ENCODE results near the gene KCNQ1OT1. TPM values are rescaled to one million over a fixed set of nuclear protein-coding genes. Genes with fewer than 3 reads are reported as not detected.

Gene KCNQ1OT1
- total and polyA plus RNA-seq, 2 of the 4 experiments (the other 2 are of a cell fraction) = 0.14 to 2.0 TPM

DNA sequence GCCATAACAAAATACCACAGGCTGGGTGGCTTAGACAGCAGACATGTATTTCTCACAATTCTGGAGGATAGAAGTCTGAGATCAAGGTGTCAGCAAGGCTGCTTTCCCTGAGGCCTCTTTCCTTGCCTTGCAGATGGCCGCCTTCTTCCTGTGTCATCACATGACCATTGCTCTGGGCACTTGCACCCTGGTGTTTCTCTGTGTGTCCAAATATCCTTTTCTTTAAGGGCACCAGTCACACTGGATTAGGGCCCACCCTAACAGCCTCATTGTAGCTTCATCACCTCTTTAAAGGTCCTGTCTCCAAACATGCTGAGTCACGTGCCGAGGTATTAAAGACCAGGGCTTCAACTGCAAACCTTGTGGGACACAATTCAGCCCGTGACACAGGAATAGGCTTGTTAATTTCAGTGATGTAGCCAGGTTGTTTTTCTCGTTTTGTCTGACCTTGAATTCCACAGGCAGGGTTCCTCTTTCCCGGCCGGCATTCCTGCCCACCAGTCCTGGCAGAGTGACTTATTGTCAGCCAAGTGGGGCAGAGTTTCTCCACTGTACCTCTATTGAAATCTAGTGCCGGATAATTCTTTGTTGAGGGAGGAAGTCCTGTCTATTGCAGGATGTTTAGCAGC, 100.1 kb downstream of the KCNQ1OT1 start:
- Histone ChIP-seq H3K4me1 (ENCODE audit: control insufficient read depth, insufficient read depth, low read length) (no peaks in the 10 kb centered on the region), H3K23ac (ENCODE audit: low read depth, low read length) (no peak overlapping the region), H3K36me3 (ENCODE audit: control insufficient read depth, insufficient read depth, low read length) (no peaks in the 10 kb centered on the region), H2BK20ac (ENCODE audit: low read depth, low read length) (no peak overlapping the region), H2BK5ac (ENCODE audit: low read depth, low read length, poor library complexity, severe bottlenecking) (no peak overlapping the region), H4K20me1 (ENCODE audit: insufficient read depth, low read length) (no peaks in the 10 kb centered on the region), H3K56ac (ENCODE audit: extremely low read depth, insufficient read depth, low read length) (no peak overlapping the region), H3K79me1 (ENCODE audit: low read depth in 1 of 2, low read length in 2 of 2) (no peaks in the 10 kb centered on the region), H4K8ac (ENCODE audit: low read depth in 2 of 2, low read length in 2 of 2) (no peak overlapping the region), H2AK5ac (ENCODE audit: low read depth, low read length) (no peak overlapping the region), H4K5ac (ENCODE audit: low read depth, low read length) (no peak overlapping the region), H3K9me1 (ENCODE audit: insufficient read depth, low read length) (no peaks in the 10 kb centered on the region), H3K27me3 (ENCODE audit: control insufficient read depth, insufficient read depth, low read length) (peaks cover 8% of the 10 kb centered on the region), H3K4me3 (ENCODE audit: insufficient read depth, low read depth, low read length) (no peak overlapping the region), H3K9me3 (ENCODE audit: control insufficient read depth, insufficient read depth, low read length) (peaks cover 8% of the 10 kb centered on the region), H2AK9ac (replicated peaks; ENCODE audit: low read depth, low read length, poor library complexity) (no peak overlapping the region), H2BK120ac (ENCODE audit: low read depth, low read length) (no peak overlapping the region), H2BK15ac (ENCODE audit: low read depth, low read length) (no peak overlapping the region), H3K9ac (ENCODE audit: low read depth, low read length) (no peak overlapping the region), H3K4ac (ENCODE audit: low read depth, low read length) (no peak overlapping the region), H3K18ac (ENCODE audit: low read depth, low read length) (no peak overlapping the region), H2AFZ (replicated peaks; ENCODE audit: low read length, poor library complexity) (no peak overlapping the region), H4K91ac (ENCODE audit: insufficient read depth, low read depth, low read length) (no peak overlapping the region), H3K14ac (replicated peaks; ENCODE audit: low read depth, low read length) (no peak overlapping the region), H3K27ac (ENCODE audit: insufficient read depth, low read length) (no peak overlapping the region), H3K4me2 (ENCODE audit: low read depth, low read length) (no peak overlapping the region)
- DNase-seq (no peak), ATAC-seq (ENCODE audit: low read depth) (no peak)
- 74% methylated on average over 2 of the region's 8 CpGs; no CpG with 5 or more reads in 1 of the 2 experiments for WGBS, 2 experiments (ENCODE audit: extremely low coverage in 2 of 2, insufficient read length in 1 of 2)
- POLR2A ChIA-PET (ENCODE audit: unreplicated experiment) = no interaction called here
- CTCF ChIA-PET = no interaction called here
- intact Hi-C loops (cut with micrococcal nuclease) = no loop called here
- no TSS peak for BruUV-seq (replicated peaks)
- in situ Hi-C loops (cut with MboI; ENCODE audit: low sequenced_read_pairs) = no loop called here
- TF ChIP-seq NFE2L2 (IDR thresholded peaks at IDR 0.05; ENCODE audit: low read depth, low read length) (0 out of 2 replicates have a peak, but pooled peaks have one; percentile 18), MXI1 (IDR thresholded peaks at IDR 0.05; ENCODE audit: borderline replicate concordance, low read depth, low read length) (no peak)
- dilution Hi-C loops (cut with HindIII; ENCODE audit: low sequenced_read_pairs, unreplicated experiment) = no loop called here
